Measurements from ENCODE around the gene PKD2L1. TPM values are rescaled to one million over a fixed set of nuclear protein-coding genes. Genes with fewer than 3 reads are reported as not detected.

The PKD2L1 gene
- total RNA-seq, 1 donor from 2014 or later: not detected

GRCh38 chr10:100325158-100325557 lies 4.9 kb downstream of the PKD2L1 start:
- Mint-ChIP-seq H3K9me3 (ENCODE audit: low read depth) (no peaks in the 10 kb centered on the region), H3K27me3 (ENCODE audit: low read depth) (peaks cover 60% of the 10 kb centered on the region), H3K4me3 (ENCODE audit: unreplicated experiment) (no peak overlapping the region), H3K36me3 (ENCODE audit: low read depth) (no peaks in the 10 kb centered on the region), H3K4me1 (ENCODE audit: low read depth) (no peaks in the 10 kb centered on the region), H3K27ac (ENCODE audit: unreplicated experiment) (no peak overlapping the region)
- no peak for DNase-seq (ENCODE audit: low spot score)
- no peak for TF ChIP-seq CTCF (IDR thresholded peaks at IDR 0.05)

GRCh38 chr10:100319707-100320402 lies 10.2 kb downstream of the PKD2L1 start:
- Mint-ChIP-seq H3K4me3 (ENCODE audit: unreplicated experiment) (no peak overlapping the region), H3K27ac (ENCODE audit: unreplicated experiment) (no peak overlapping the region), H3K36me3 (ENCODE audit: low read depth) (no peaks in the 10 kb centered on the region), H3K4me1 (ENCODE audit: low read depth) (peaks cover 4% of the 10 kb centered on the region), H3K9me3 (ENCODE audit: low read depth) (no peaks in the 10 kb centered on the region), H3K27me3 (ENCODE audit: low read depth) (peaks cover 28% of the 10 kb centered on the region)
- DNase-seq (ENCODE audit: low spot score): no peak
- no peak for TF ChIP-seq CTCF (IDR thresholded peaks at IDR 0.05)

GRCh38 chr10:100318207-100318606 lies 11.8 kb downstream of the PKD2L1 start:
- Mint-ChIP-seq H3K36me3 (ENCODE audit: low read depth) (no peaks in the 10 kb centered on the region), H3K27ac (ENCODE audit: unreplicated experiment) (no peak overlapping the region), H3K27me3 (ENCODE audit: low read depth) (peaks cover 24% of the 10 kb centered on the region), H3K4me1 (ENCODE audit: low read depth) (peaks cover 4% of the 10 kb centered on the region), H3K9me3 (ENCODE audit: low read depth) (no peaks in the 10 kb centered on the region), H3K4me3 (ENCODE audit: unreplicated experiment) (no peak overlapping the region)
- no peak for TF ChIP-seq CTCF (IDR thresholded peaks at IDR 0.05)
- DNase-seq (ENCODE audit: low spot score): no peak

- Mint-ChIP-seq H3K4me3 (ENCODE audit: unreplicated experiment) (no peak overlapping the region), H3K27ac (ENCODE audit: unreplicated experiment) (no peak overlapping the region), H3K27me3 (ENCODE audit: low read depth) (peaks cover 41% of the 10 kb centered on the region), H3K9me3 (ENCODE audit: low read depth) (no peaks in the 10 kb centered on the region), H3K4me1 (ENCODE audit: low read depth) (peaks cover 4% of the 10 kb centered on the region), H3K36me3 (ENCODE audit: low read depth) (no peaks in the 10 kb centered on the region)
- DNase-seq (ENCODE audit: low spot score): no peak
- no peak for TF ChIP-seq CTCF (IDR thresholded peaks at IDR 0.05)
Measured at GRCh38 chr10:100315615-100316014, 14.4 kb downstream of the PKD2L1 start.

GRCh38 chr10:100311298-100311697 lies 18.7 kb downstream of the PKD2L1 start:
- no peak for DNase-seq (ENCODE audit: low spot score)
- Mint-ChIP-seq H3K9me3 (ENCODE audit: low read depth) (no peaks in the 10 kb centered on the region), H3K36me3 (ENCODE audit: low read depth) (no peaks in the 10 kb centered on the region), H3K27ac (ENCODE audit: unreplicated experiment) (no peak overlapping the region), H3K4me3 (ENCODE audit: unreplicated experiment) (no peak overlapping the region), H3K4me1 (ENCODE audit: low read depth) (no peaks in the 10 kb centered on the region), H3K27me3 (ENCODE audit: low read depth) (peaks cover 61% of the 10 kb centered on the region)
- TF ChIP-seq CTCF (IDR thresholded peaks at IDR 0.05): no peak

All from chondrocyte (in vitro differentiated cells).